OCI-LY3 (cell line): Measurements from ENCODE around the gene CTPS2.
A peak's percentile ranks its signal among the peaks of the same experiment; 100 is the strongest.

ENCODE experiments used
- H2AFZ ChIP-seq: fragments of 200-600, 300-600 bp; shearing (Covaris generic); 2 replicates; pipeline ENCODE4 v1.6.0; 2014; ENCODE audit warnings: antibody characterized with exemption, low read depth, low read length
- H3K27ac ChIP-seq: fragments of 200-600, 300-600 bp; sonication (generic); 2 replicates; pipeline ENCODE4 v1.5.1; 2014; ENCODE audit warnings: mild to moderate bottlenecking, low read length, moderate library complexity, mixed read lengths
- H3K27me3 ChIP-seq: fragments of 200-600, 300-600 bp; sonication (generic); 2 replicates; pipeline ENCODE4 v1.6.1; 2014; ENCODE audit warnings: low read depth, low read length, mixed read lengths
- H3K36me3 ChIP-seq: fragments of 200-600, 300-600 bp; sonication (generic); replicated peaks from 2 replicates; pipeline ENCODE3; 2014; ENCODE audit warnings: low read depth, low read length, mixed read lengths
- H3K4me1 ChIP-seq: fragments of 300-600, 200-600 bp; sonication (generic); 2 replicates; pipeline ENCODE4 v1.6.1; 2014; ENCODE audit warnings: low read length, mixed read lengths
- H3K4me2 ChIP-seq: fragments of 200-600, 300-600 bp; sonication (generic); 2 replicates; pipeline ENCODE4 v1.6.1; 2014; ENCODE audit warnings: low read length, mixed read lengths
- H3K4me3 ChIP-seq: fragments of 300-600, 200-600 bp; sonication (generic); 2 replicates; pipeline ENCODE4 v1.5.1; 2014; ENCODE audit warnings: antibody characterized with exemption, mild to moderate bottlenecking, low read length, moderate library complexity
- H3K79me2 ChIP-seq: fragments of 300-600, 200-600 bp; shearing (Covaris generic); 2 replicates; pipeline ENCODE4 v1.6.1; 2014; ENCODE audit warnings: mild to moderate bottlenecking, low read length, mixed read lengths
- H3K9ac ChIP-seq: fragments of 300-600, 200-600 bp; shearing (Covaris generic); 2 replicates; pipeline ENCODE4 v1.6.0; 2014; ENCODE audit warnings: mild to moderate bottlenecking, low read length, moderate library complexity
- H3K9me3 ChIP-seq: fragments of 200-600, 300-600 bp; shearing (Covaris generic); 2 replicates; pipeline ENCODE4 v1.6.1; 2014; ENCODE audit warnings: low read length, mixed read lengths; ENCODE audit not compliant: insufficient read depth
- H4K20me1 ChIP-seq: fragments of 200-600, 300-600 bp; sonication (generic); 2 replicates; pipeline ENCODE4 v1.6.1; 2016; ENCODE audit warnings: low read length, mixed read lengths; ENCODE audit not compliant: insufficient read depth
- EZH2phosphoT487 ChIP-seq: fragments of 200-600 bp; shearing (Covaris generic); IDR thresholded peaks from 2 replicates; pipeline ENCODE4 v1.6.1; 2018; ENCODE audit warnings: antibody characterized with exemption, mixed run types, low read depth
- TF ChIP-seq, protein P1 (sequence below): fragments of 200-600, 300-600 bp; sonication (generic); IDR thresholded peaks from 2 replicates; pipeline ENCODE4 v1.5.1; 2014; ENCODE audit warnings: antibody characterized with exemption, low read length, low read depth

Gene CTPS2

DNA sequence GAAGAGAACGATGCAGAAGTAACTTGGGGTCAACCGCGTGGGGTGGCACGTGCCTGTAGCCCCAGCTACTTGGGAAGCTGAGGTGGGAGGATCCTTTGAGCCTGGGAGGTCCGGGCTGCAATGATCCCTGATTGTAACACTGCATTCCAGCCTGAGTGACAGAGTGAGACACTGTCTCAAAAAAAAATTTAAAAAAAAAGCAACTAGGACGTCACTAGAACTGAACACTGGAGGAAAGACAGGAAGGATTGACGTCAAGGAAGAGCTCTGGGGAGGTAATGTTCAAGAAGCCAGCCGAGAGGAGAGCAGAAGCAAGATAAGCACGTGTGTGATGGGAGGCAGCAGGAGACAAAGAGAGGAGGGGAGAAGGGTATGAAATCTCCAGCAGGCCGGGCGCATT lies 33.8 kb downstream of the CTPS2 start:
- H3K4me2 ChIP-seq = no peak overlapping the region
- no peaks in the 10 kb centered on the region for H3K9me3 ChIP-seq
- H4K20me1 ChIP-seq = no peaks in the 10 kb centered on the region
- H3K27ac ChIP-seq = no peak overlapping the region
- TF ChIP-seq, protein P1, sequence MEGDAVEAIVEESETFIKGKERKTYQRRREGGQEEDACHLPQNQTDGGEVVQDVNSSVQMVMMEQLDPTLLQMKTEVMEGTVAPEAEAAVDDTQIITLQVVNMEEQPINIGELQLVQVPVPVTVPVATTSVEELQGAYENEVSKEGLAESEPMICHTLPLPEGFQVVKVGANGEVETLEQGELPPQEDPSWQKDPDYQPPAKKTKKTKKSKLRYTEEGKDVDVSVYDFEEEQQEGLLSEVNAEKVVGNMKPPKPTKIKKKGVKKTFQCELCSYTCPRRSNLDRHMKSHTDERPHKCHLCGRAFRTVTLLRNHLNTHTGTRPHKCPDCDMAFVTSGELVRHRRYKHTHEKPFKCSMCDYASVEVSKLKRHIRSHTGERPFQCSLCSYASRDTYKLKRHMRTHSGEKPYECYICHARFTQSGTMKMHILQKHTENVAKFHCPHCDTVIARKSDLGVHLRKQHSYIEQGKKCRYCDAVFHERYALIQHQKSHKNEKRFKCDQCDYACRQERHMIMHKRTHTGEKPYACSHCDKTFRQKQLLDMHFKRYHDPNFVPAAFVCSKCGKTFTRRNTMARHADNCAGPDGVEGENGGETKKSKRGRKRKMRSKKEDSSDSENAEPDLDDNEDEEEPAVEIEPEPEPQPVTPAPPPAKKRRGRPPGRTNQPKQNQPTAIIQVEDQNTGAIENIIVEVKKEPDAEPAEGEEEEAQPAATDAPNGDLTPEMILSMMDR = no peak
- TF ChIP-seq EZH2phosphoT487 = no peak
- H3K36me3 ChIP-seq = no peaks in the 10 kb centered on the region
- H3K27me3 ChIP-seq = no peaks in the 10 kb centered on the region
- H2AFZ ChIP-seq = no peak overlapping the region
- H3K4me1 ChIP-seq = no peaks in the 10 kb centered on the region
- no peaks in the 10 kb centered on the region for H3K79me2 ChIP-seq
- no peak overlapping the region for H3K4me3 ChIP-seq
- H3K9ac ChIP-seq = no peak overlapping the region

- no peaks in the 10 kb centered on the region for H3K36me3 ChIP-seq
Measured at GRCh38 chrX:16671005-16671404, 41.5 kb downstream of the CTPS2 start.

DNA sequence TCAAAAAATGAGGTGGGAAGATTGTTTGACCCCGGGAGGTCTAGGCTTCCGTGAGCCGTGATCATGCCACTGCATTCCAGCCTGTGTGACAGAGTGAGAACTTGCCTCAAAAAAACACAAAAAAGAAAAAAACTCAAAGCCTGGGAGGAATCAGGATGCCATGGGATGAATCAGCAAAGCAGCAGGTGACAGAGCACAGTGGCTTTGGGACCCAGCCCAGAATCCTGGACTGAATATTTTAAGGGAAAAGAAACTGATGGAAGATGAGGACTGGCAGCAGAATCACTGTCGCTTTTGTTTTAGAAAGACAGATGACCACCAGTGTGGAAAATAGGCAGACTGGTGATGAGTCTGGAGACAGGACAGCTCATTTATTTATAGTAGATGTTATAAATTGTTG lies 45.9 kb downstream of the CTPS2 start:
- no peaks in the 10 kb centered on the region for H4K20me1 ChIP-seq
- no peak overlapping the region for H3K4me2 ChIP-seq
- H3K9me3 ChIP-seq = no peaks in the 10 kb centered on the region
- no peaks in the 10 kb centered on the region for H3K36me3 ChIP-seq
- no peak overlapping the region for H3K9ac ChIP-seq
- H3K27me3 ChIP-seq = no peaks in the 10 kb centered on the region
- no peak overlapping the region for H3K27ac ChIP-seq
- H3K4me3 ChIP-seq = no peak overlapping the region
- no peaks in the 10 kb centered on the region for H3K79me2 ChIP-seq
- H2AFZ ChIP-seq = no peak overlapping the region
- H3K4me1 ChIP-seq = no peaks in the 10 kb centered on the region
- TF ChIP-seq EZH2phosphoT487 = no peak
- TF ChIP-seq, protein P1 = no peak

More at GRCh38 chrX:16671005-16671404, 41.5 kb downstream of the CTPS2 start:
- Histone ChIP-seq H3K4me3 (no peak overlapping the region), H3K4me2 (no peak overlapping the region), H3K9me3 (no peaks in the 10 kb centered on the region), H3K79me2 (no peaks in the 10 kb centered on the region), H4K20me1 (no peaks in the 10 kb centered on the region), H3K4me1 (no peaks in the 10 kb centered on the region), H3K27ac (no peak overlapping the region), H3K27me3 (no peaks in the 10 kb centered on the region), H3K9ac (no peak overlapping the region), H2AFZ (no peak overlapping the region)
- TF ChIP-seq, protein P1 = peak; percentile 43
- no peak for TF ChIP-seq EZH2phosphoT487

DNA sequence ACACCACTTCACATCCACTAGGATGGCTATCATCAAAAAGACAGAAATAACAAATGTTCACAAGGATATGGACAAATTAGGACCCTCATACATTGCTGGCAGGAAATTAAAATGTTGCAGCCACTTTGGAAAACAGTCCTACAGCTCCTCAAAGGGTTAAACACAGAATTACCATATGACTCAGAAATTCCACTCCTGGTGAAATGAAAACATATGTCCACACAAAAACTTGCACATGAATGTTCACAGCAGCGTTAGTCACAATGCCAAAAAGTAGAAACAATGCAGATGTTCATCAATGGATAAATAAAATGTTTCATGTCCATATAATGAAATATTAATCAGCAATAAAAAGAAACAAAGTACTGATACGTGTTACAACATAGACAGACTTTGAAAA lies 47.4 kb downstream of the CTPS2 start:
- no peak overlapping the region for H2AFZ ChIP-seq
- H3K9ac ChIP-seq = no peak overlapping the region
- H3K9me3 ChIP-seq = no peaks in the 10 kb centered on the region
- no peaks in the 10 kb centered on the region for H4K20me1 ChIP-seq
- no peak overlapping the region for H3K4me2 ChIP-seq
- H3K79me2 ChIP-seq = no peaks in the 10 kb centered on the region
- TF ChIP-seq EZH2phosphoT487 = no peak
- TF ChIP-seq, protein P1 = no peak
- H3K4me1 ChIP-seq = no peaks in the 10 kb centered on the region
- H3K27ac ChIP-seq = no peak overlapping the region
- no peaks in the 10 kb centered on the region for H3K36me3 ChIP-seq
- no peaks in the 10 kb centered on the region for H3K27me3 ChIP-seq
- H3K4me3 ChIP-seq = no peak overlapping the region
